Transverse colon (tissue), 4 donors: Measurements from ENCODE around the gene TXNIP. TPM values are rescaled to one million over a fixed set of nuclear protein-coding genes. Genes with fewer than 3 reads are reported as not detected.
"Not testable (repeated sequence)": the region's sequence is repeated elsewhere in the genome, so short reads cannot be mapped to it uniquely, and the experiment has no call there.

ENCODE experiments used
- DNase-seq: peaks from one replicate; pipeline ENCODE4 v3.0.0-alpha.2; 2019
- H3K27ac ChIP-seq, 4 donors: fragments of 200-600 bp; sonication (generic); 2 replicates each; pipeline ENCODE4 v1.5.1; 2016 to 2018; ENCODE audit warnings: inconsistent platforms in 4 of 4
- H3K27me3 ChIP-seq: fragments of 200-600 bp; sonication (generic); 2 replicates; pipeline ENCODE4 v1.5.1; 2017; ENCODE audit warnings: inconsistent platforms
- H3K36me3 ChIP-seq, 4 donors: fragments of 200-600 bp; sonication (generic); 2 replicates each; pipeline ENCODE4 v1.5.1; 2017 to 2019; ENCODE audit warnings: inconsistent platforms in 4 of 4
- H3K4me1 ChIP-seq, 4 donors: fragments of 200-600 bp; sonication (generic); 2 replicates each; pipeline ENCODE4 v1.5.1; 2017 to 2020; ENCODE audit warnings: inconsistent platforms in 4 of 4
- H3K4me3 ChIP-seq, 4 donors: fragments of 200-600 bp; sonication (generic); 1 replicate in 1 of 4; 2 replicates in 3 of 4; pipeline versions ENCODE4 v1.5.1 to v1.6.1; 2017 to 2019; ENCODE audit warnings: inconsistent platforms in 4 of 4
- H3K9me3 ChIP-seq, 2 donors: fragments of 200-600 bp; sonication (generic); 2 replicates each; pipeline ENCODE4 v1.5.1; 2017 to 2019; ENCODE audit warnings: inconsistent platforms in 2 of 2
- CTCF ChIP-seq, 5 experiments: fragments of 200-600 bp in 3 of 5; fragments of 450-650 bp in 2 of 5; sonication (generic) in 3 of 5; IDR thresholded peaks; 1 replicate in 2 of 5; 2 replicates in 3 of 5; pipeline ENCODE4 v1.5.1; 2016 to 2017; ENCODE audit warnings: antibody characterized with exemption in 5 of 5, inconsistent platforms in 3 of 5, mild to moderate bottlenecking in 2 of 5, moderate library complexity in 1 of 5
- EP300 ChIP-seq: sonication (generic); formaldehyde crosslinking; IDR thresholded peaks from one replicate; pipeline ENCODE4 v1.6.1; 2017; ENCODE audit warnings: antibody characterized with exemption, low read depth
- POLR2A ChIP-seq: fragments of 450-650 bp; IDR thresholded peaks from one replicate; pipeline ENCODE4 v1.6.1; 2016; ENCODE audit warnings: antibody characterized with exemption, mild to moderate bottlenecking, moderate library complexity
- POLR2AphosphoS5 ChIP-seq, 3 donors: sonication (generic); formaldehyde crosslinking; IDR thresholded peaks; one replicate each; pipeline ENCODE4 v1.6.1; 2016; ENCODE audit warnings: antibody characterized with exemption in 3 of 3
- WGBS, 2 donors: methylation state at CpG; one replicate each; pipeline ENCODE4 v1.1.5; 2018; ENCODE audit warnings: low coverage in 1 of 2; 5-methylcytosine and 5-hydroxymethylcytosine counted together
- in situ Hi-C, 4 donors: fragments of 200-750 bp; cut with MboI; loops; one replicate each; pipeline versions ENCODE4 v1.15.0 to v1.15.1; 2017; ENCODE audit warnings: low sequenced_read_pairs in 3 of 4, low pct_ligation_motif_present in 1 of 4, low pct_unique_long_range_greater_than_20kb in 1 of 4
- intact Hi-C: fragments of 100-400 bp; cut with DNase I; formaldehyde crosslinking; loops from one replicate; pipeline ENCODE4 v1.15.1; 2023; ENCODE audit warnings: low total_unique reads
- total RNA-seq, 4 donors: library from RNA; depleted of rRNA; stranded (reverse); fragments of >200 nt; gene quantifications; one replicate each; pipeline ENCODE4 v1.1.0, GENCODE V29; 2016

The TXNIP gene
- total RNA-seq, 4 donors from 2014 or later = 296 to 2,602 (median 982) TPM

GRCh38 chr1:146032631-146033219 is 36.3 kb upstream of the TXNIP start:
- in situ Hi-C loops = no loop called here
- no peak overlapping the region for H3K4me3 ChIP-seq
- no peak overlapping the region for H3K27ac ChIP-seq
- peaks cover 0 to 26% (median 12%) of the 10 kb centered on the region in 4 donors for H3K4me1 ChIP-seq
- intact Hi-C loops = no loop called here
- no peak for TF ChIP-seq POLR2A
- TF ChIP-seq CTCF (IDR thresholded peaks at IDR 0.05) = peak; percentile 27 to 45 (median 43)
- no peaks in the 10 kb centered on the region for H3K36me3 ChIP-seq
- WGBS, 2 donors = 53% methylated on average over 6 of the region's 6 CpGs
- no peaks in the 10 kb centered on the region for H3K9me3 ChIP-seq
- H3K27me3 ChIP-seq = no peaks in the 10 kb centered on the region
- no peak for DNase-seq

- H3K4me1 ChIP-seq = peaks cover 0 to 15% (median 7%) of the 10 kb centered on the region in 4 donors
- intact Hi-C loops = no loop called here
These were observed 35.1 kb upstream of the TXNIP start for GRCh38 chr1:146031476-146031875.

GRCh38 chr1:146029117-146029516 is 32.7 kb upstream of the TXNIP start:
- in situ Hi-C loops = loop anchor here in 1 of 4 donors (10.0 kb wide), 1 partner anchor 54 kb away; no protein-coding TSS in a partner anchor

More at GRCh38 chr1:146031476-146031875, 35.1 kb upstream of the TXNIP start:
- Histone ChIP-seq H3K27me3 (no peaks in the 10 kb centered on the region), H3K27ac (no peak overlapping the region), H3K9me3 (no peaks in the 10 kb centered on the region), H3K36me3 (no peaks in the 10 kb centered on the region), H3K4me3 (no peak overlapping the region)
- TF ChIP-seq CTCF (IDR thresholded peaks at IDR 0.05) (no peak), POLR2AphosphoS5 (IDR thresholded peaks at IDR 0.05) (no peak), EP300 (no peak), POLR2A (no peak)
- in situ Hi-C loops = no loop called here
- no peak for DNase-seq

GRCh38 chr1:146026650-146027049 is 30.3 kb upstream of the TXNIP start:
- DNase-seq, H3K36me3 ChIP-seq, H3K27ac ChIP-seq, intact Hi-C loops, H3K4me1 ChIP-seq, H3K9me3 ChIP-seq, H3K4me3 ChIP-seq: not testable (repeated sequence)
- WGBS, 2 donors = 63 to 83% methylated on average over 1 of the region's 1 CpG
- in situ Hi-C loops = loop anchor here in 1 of 4 donors (10.0 kb wide), 1 partner anchor 52 kb away; no protein-coding TSS in a partner anchor
- H3K27me3 ChIP-seq = peaks cover 16% of the 10 kb centered on the region

More at GRCh38 chr1:146029117-146029516, 32.7 kb upstream of the TXNIP start:
- H3K27ac ChIP-seq = no peak overlapping the region
- no peaks in the 10 kb centered on the region for H3K36me3 ChIP-seq
- intact Hi-C loops = no loop called here
- TF ChIP-seq POLR2AphosphoS5 (IDR thresholded peaks at IDR 0.05) = no peak
- no peaks in the 10 kb centered on the region for H3K9me3 ChIP-seq
- no peak overlapping the region for H3K4me3 ChIP-seq
- DNase-seq = no peak
- no peaks in the 10 kb centered on the region for H3K4me1 ChIP-seq
- no peaks in the 10 kb centered on the region for H3K27me3 ChIP-seq

- DNase-seq, H3K4me3 ChIP-seq, intact Hi-C loops, H3K9me3 ChIP-seq, H3K27ac ChIP-seq, H3K36me3 ChIP-seq, H3K4me1 ChIP-seq: not testable (repeated sequence)
- peaks cover 24% of the 10 kb centered on the region for H3K27me3 ChIP-seq
- 79% methylated on average over 2 of the region's 2 CpGs for WGBS, 2 donors
- in situ Hi-C loops = loop anchor here in 1 of 4 donors (10.0 kb wide), 1 partner anchor 51 kb away; no protein-coding TSS in a partner anchor
These were observed 29.6 kb upstream of the TXNIP start for GRCh38 chr1:146025787-146026495.
